ENCODE measurements around the gene BRAF.
A peak's percentile ranks its signal among the peaks of the same experiment; 100 is the strongest.
"Not testable (repeated sequence)": the region's sequence is repeated elsewhere in the genome, so short reads cannot be mapped to it uniquely, and the experiment has no call there.

BRAF gene

DNA sequence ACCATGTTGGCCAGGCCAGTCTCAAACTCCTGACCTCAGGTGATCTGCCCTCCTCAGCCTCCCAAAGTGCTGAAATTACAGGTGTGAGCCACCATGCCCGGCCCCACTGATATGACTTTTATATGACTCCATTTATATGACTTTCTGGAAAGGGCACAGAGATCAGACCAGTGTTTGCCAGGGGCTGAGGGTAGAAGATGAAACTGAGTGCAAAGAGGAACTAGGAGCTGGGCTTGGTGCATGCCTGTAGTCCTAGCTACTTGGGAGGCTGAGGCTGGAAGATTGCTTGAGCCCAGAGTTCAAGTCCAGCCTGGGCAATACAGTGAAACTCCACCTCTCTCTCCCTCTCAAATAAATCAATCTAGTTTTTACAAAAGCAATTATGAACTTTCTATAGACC, 7.5 kb downstream of the BRAF start:
- no peak for DNase-seq

GRCh38 chr7:140915935-140916555, 8.7 kb downstream of the BRAF start:
- DNase-seq = no peak

DNA sequence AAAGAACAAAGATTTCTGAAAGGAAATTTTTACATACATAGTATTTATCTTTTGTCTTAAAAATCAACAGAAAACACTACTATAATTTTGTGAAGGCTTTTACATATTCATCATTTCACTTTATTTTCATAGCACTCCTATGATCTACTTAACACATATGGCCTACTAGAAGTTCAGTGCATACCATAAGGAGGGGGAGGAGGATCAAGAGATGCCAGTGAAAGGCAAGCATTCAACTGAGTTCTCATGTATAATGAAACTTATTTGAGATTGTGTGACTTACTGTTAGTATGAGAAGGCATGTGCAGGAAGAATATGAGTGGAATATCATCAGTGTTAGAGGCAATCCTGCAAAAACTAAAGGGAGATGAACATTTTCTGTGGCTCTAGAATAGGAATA, 10.6 kb downstream of the BRAF start:
- no peak for DNase-seq

- DNase-seq = not testable (repeated sequence)
Measured at GRCh38 chr7:140913596-140913928, 11.2 kb downstream of the BRAF start.

- no peak for DNase-seq
Measured at GRCh38 chr7:140911746-140912145, 13.0 kb downstream of the BRAF start.

DNA sequence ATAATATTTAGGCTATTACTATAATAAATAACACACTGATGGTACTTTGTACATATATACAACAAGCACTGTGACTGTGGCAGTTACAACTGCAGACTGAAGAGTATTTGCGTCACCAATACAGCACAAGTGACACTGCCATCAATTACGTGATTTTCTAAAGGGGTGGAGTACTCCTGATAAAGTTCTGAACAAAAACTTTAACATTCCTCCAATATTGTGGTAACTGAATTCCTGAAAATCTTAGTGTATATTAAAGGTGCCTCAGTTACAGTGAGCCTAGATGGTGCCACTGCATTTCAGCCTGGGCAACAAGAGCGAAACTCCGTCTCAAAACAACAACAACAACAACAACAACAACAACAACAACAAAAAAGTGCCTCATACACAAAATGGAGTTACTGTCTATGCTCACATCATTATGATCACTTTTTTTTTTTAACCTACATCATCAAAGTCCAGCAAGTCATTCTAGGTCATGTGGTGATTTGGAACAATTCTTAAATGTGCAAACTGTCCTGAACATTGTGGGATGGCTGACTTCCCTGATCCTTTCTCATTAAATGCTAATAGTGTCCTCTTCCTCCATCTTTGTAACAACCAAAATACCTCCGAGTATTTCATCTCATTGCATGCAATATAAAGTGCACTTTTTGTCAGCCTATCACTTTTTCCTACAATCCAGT, 15.1 kb downstream of the BRAF start:
- no peak for DNase-seq

- DNase-seq = no peak
Measured at GRCh38 chr7:140908361-140908760, 16.4 kb downstream of the BRAF start.

GRCh38 chr7:140903741-140904480, 20.8 kb downstream of the BRAF start:
- DNase-seq = no peak

DNA sequence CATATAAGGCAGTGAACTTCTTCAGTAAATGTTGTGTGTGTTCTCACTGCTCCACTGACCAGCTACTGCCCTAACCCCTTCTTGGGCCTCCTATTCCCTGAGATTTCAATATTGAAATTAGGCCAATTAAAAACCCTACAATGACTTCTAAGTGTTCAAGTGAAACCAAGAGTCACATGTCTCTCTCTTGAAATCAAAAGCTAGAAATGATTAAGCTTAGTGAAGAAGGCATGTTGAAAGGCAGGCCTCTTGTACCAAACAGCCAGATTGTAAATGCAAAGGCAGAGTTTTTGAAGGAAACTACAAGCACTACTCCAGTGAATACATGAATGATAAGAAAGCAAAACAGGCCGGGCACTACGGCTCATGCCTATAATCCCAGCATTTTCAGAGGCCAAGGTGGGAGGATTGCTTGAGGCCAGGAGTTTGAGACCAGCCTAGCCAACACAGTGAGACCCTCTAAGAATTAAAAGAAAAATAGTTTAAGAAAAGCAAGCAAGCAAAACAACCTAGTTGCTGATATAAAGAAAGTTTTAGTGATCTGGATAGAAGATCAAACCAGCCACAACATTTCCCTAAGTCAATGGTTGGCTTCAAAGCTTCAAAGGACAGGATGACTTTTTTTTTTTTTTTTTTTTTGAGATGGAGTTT, 22.3 kb downstream of the BRAF start:
- no peak for DNase-seq

DNA sequence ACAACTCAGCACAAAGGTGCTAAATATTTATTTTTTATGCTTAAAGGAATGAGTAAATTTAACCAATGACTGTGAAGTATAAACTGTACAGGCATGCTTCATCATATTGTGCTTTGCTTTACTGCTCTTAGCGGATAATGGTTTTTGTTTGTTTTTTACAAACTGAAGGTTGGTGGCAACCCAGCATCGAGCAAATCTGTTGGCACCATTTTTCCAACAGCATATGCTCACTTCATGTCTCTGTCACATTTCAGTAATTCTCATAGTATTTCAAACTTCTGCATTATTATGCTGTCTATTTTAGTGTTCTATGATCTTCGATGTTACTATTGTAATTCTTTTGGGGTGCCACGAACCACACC, 22.8 kb downstream of the BRAF start:
- DNase-seq = no peak

- DNase-seq = peak; percentile 4
Measured at GRCh38 chr7:140899883-140900282, 24.8 kb downstream of the BRAF start.

DNA sequence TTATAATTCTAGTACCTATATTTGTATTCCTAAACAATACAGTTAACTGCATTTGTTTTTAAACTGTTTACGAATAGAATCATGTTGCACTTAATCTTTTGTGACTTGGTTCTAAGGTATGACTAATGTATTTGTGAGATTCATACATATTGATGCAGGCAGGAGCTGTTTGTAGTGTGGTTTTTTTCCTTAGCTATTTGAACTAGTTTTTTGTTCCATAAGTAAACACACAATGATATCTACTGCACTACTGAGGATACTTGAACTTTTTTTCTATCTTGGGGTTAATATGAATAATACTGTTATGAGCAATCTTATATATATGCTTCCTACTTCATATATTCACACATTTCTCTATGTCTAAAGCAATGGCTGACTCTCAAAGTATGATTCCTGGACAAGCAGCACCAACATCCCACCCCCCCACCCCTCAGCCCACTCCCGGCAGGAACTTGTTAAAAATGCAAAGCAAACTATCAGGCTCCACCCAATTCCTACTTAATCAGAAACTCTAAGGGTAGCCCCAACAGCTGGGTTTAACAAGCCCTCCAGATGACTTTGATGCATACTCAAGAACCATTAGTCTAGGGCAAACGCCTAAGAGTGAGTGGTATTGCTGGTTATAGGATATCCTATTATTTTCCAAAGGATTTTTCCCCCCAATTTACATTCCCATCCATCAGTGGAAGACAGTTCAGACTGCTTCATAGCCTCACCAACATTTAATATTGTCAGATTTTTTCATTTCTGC, 25.8 kb downstream of the BRAF start:
- DNase-seq = no peak

DNA sequence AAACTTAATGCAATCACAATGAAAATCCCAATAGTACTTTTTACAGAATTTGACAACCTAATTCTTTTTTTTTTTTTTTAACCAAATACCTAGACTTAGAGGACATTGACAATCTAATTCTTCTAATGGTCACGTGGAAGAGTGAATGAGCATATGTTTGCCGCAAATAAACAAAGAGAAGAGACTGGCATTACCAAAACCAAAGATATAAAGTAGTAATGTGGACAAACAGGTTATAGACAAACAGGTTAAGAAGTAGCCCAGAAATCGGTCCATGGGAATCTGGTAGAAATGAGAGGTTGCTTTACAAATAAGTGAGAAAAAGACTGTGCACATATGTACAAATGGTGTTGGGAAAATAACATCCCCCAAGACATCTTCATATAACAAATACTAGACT, 27.7 kb downstream of the BRAF start:
- no peak for DNase-seq

DNA sequence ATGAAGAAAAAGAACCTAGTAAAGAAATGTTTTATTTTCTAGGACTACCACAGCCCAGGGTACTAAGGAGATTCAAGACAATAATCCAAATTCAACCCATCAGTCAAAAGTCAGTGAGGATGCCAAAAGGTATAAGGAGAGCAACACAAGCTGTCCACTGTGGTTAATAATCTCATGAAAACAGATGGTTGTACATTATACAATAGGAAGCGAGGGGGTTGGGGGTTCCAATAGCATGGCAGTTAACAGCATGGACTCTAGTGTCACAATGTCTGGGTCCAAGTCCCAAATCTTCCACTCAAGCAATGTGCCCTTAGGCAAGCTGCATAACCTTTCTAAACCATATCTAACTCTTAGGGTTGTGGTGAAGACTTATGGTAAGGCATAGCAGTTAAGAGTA, 35.1 kb downstream of the BRAF start:
- DNase-seq = no peak

- DNase-seq = no peak
Measured at GRCh38 chr7:140889150-140889549, 35.6 kb downstream of the BRAF start.

- DNase-seq = no peak
Measured at GRCh38 chr7:140888087-140888486, 36.6 kb downstream of the BRAF start.

GRCh38 chr7:140885735-140886334, 38.9 kb downstream of the BRAF start:
- DNase-seq = no peak

DNA sequence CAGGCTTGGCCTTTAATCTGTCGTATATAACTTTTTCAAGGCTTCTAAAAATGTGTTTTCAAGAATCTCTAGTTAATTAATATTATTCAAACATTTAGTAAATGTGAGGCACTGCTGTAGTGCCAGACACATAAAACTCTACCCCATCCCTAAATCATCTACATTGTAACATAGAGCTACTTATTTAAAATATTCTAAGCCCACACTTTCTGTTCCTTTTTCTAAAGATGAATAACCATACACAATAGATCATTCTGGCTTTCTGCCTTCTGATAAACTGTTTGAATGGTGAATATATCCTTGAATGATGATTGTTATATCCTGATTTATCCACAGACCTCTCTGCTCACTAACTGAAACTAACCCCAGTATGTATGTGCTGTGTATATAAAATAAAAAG, 41.4 kb downstream of the BRAF start:
- DNase-seq = no peak

DNA sequence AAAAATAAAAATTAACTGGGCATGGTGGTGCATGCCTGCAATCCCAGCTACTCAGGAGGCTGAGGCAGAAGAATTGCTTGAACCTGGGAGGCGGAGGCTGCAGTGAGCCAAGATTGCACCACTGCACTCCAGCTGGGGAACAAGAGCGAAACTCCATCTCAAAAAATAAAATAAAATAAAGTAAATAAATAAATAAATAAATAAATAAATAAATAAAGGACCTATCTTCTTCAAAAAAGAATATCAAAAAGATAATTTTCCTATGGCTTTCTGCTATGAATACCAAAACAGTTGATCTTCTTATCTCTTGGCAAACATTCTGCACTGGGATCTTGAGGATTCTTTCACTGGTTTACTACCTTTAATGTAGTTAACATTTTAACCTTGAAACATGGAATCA, 41.9 kb downstream of the BRAF start:
- not testable (repeated sequence) for DNase-seq

GRCh38 chr7:140881507-140882228, 43.1 kb downstream of the BRAF start:
- DNase-seq = no peak

DNA sequence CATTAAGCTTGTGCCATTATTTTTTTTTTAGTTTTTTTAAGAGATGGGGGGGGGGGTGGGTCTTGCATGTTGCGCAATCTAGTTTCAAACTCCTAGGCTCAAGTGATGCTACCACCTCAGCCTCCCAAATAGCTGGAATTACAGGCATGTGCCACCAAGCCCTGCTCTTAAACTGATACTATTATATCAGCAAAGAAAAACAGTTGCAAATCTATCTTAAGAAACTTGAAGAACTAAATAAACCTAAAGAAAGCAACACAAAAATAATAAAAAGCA, 47.5 kb downstream of the BRAF start:
- DNase-seq = no peak

- DNase-seq = no peak
Measured at GRCh38 chr7:140876519-140877248, 48.0 kb downstream of the BRAF start.

Data from COR-L47 (cell line).